Liver (tissue), 9 donors: ENCODE measurements around the gene VWA5B1. TPM values are rescaled to one million over a fixed set of nuclear protein-coding genes. Genes with fewer than 3 reads are reported as not detected.
A peak's percentile ranks its signal among the peaks of the same experiment; 100 is the strongest.

ENCODE experiments used
- DNase-seq: peaks from one replicate; pipeline ENCODE4 v3.0.0-alpha.2; 2017; ENCODE audit warnings: low spot score
- H3K27ac ChIP-seq, 2 donors: one replicate each; pipeline ENCODE4 v1.7.0; 2013; ENCODE audit warnings: inconsistent platforms in 2 of 2, low read length in 2 of 2, control low read depth in 1 of 2, low read depth in 1 of 2, mild to moderate bottlenecking in 1 of 2
- H3K27me3 ChIP-seq, 4 donors: one replicate each; pipeline versions ENCODE4 v1.6.1 to v1.7.0; 2013; ENCODE audit warnings: low read length in 3 of 4, inconsistent platforms in 1 of 4, mild to moderate bottlenecking in 1 of 4, moderate library complexity in 1 of 4; ENCODE audit not compliant: control insufficient read depth in 4 of 4, insufficient read depth in 4 of 4
- H3K36me3 ChIP-seq, 4 donors: one replicate each; pipeline versions ENCODE4 v1.6.1 to v1.7.0; 2013; ENCODE audit warnings: low read length in 3 of 4, mild to moderate bottlenecking in 3 of 4, low read depth in 1 of 4, moderate library complexity in 1 of 4; ENCODE audit not compliant: control insufficient read depth in 4 of 4, insufficient read depth in 3 of 4
- H3K4me1 ChIP-seq, 4 donors: one replicate each; pipeline versions ENCODE4 v1.6.1 to v1.7.0; 2013; ENCODE audit warnings: low read length in 3 of 4, mild to moderate bottlenecking in 3 of 4, moderate library complexity in 1 of 4; ENCODE audit not compliant: control insufficient read depth in 4 of 4, insufficient read depth in 4 of 4
- H3K4me3 ChIP-seq, 3 donors: one replicate each; pipeline versions ENCODE4 v1.6.1 to v1.7.0; 2013; ENCODE audit warnings: low read length in 3 of 3, control low read depth in 1 of 3, low read depth in 1 of 3, mild to moderate bottlenecking in 1 of 3
- H3K9ac ChIP-seq, 2 donors: one replicate each; pipeline ENCODE4 v1.7.0; 2013; ENCODE audit warnings: low read length in 2 of 2, mild to moderate bottlenecking in 2 of 2, moderate library complexity in 2 of 2, control low read depth in 1 of 2, low read depth in 1 of 2
- H3K9me3 ChIP-seq, 4 donors: one replicate each; pipeline versions ENCODE4 v1.6.1 to v1.7.0; 2013; ENCODE audit warnings: low read length in 3 of 4; ENCODE audit not compliant: control insufficient read depth in 4 of 4
- ATF3 ChIP-seq: IDR thresholded peaks from 2 replicates; pipeline ENCODE4 v1.6.1; 2016; ENCODE audit warnings: antibody characterized with exemption
- FOXA1 ChIP-seq: IDR thresholded peaks from 2 replicates; pipeline ENCODE4 v1.6.1; 2016; ENCODE audit warnings: antibody characterized with exemption
- FOXA2 ChIP-seq: IDR thresholded peaks from 2 replicates; pipeline ENCODE4 v1.6.1; 2016; ENCODE audit warnings: antibody characterized with exemption
- GABPA ChIP-seq, 2 donors: IDR thresholded peaks in 1 of 2; conservative IDR thresholded peaks in 1 of 2; 2 replicates each; pipeline ENCODE4 v1.6.1; 2016; ENCODE audit warnings: antibody characterized with exemption in 2 of 2, mild to moderate bottlenecking in 1 of 2, moderate library complexity in 1 of 2
- HNF4A ChIP-seq, 2 donors: conservative IDR thresholded peaks; 2 replicates each; pipeline ENCODE4 v1.6.1; 2016; ENCODE audit warnings: antibody characterized with exemption in 2 of 2, mild to moderate bottlenecking in 2 of 2
- HNF4G ChIP-seq: IDR thresholded peaks from 2 replicates; pipeline ENCODE4 v1.6.1; 2016; ENCODE audit warnings: antibody characterized with exemption
- NR2F2 ChIP-seq: IDR thresholded peaks from 2 replicates; pipeline ENCODE4 v1.6.1; 2016; ENCODE audit warnings: antibody characterized with exemption
- RAD21 ChIP-seq, 2 donors: IDR thresholded peaks; 2 replicates each; pipeline ENCODE4 v1.6.1; 2016; ENCODE audit warnings: antibody characterized with exemption in 2 of 2, mild to moderate bottlenecking in 2 of 2
- REST ChIP-seq: IDR thresholded peaks from 2 replicates; pipeline ENCODE4 v1.6.1; 2016; ENCODE audit warnings: antibody characterized with exemption, mild to moderate bottlenecking
- RXRA ChIP-seq, 2 donors: IDR thresholded peaks; 2 replicates each; pipeline ENCODE4 v1.6.1; 2017 to 2018; ENCODE audit warnings: antibody characterized with exemption in 2 of 2, mild to moderate bottlenecking in 1 of 2
- SP1 ChIP-seq: IDR thresholded peaks from 2 replicates; pipeline ENCODE4 v1.6.1; 2018; ENCODE audit warnings: antibody characterized with exemption, mild to moderate bottlenecking
- YY1 ChIP-seq: IDR thresholded peaks from 2 replicates; pipeline ENCODE4 v1.6.1; 2016; ENCODE audit warnings: antibody characterized with exemption, mild to moderate bottlenecking
- WGBS: extraction: QIAGEN DNeasy Blood & Tissue Kit; methylation state at CpG from one replicate; pipeline ENCODE4 v1.1.7; 2013; 5-methylcytosine and 5-hydroxymethylcytosine counted together
- polyA plus RNA-seq, 2 donors: library from polyadenylated mRNA; stranded (reverse) in 1 of 2; unstranded in 1 of 2; fragments of 200-250 nt in 1 of 2; fragments of >200 nt in 1 of 2; fragmentation: Nextera tagmentation in 1 of 2; extraction: Ambion mirVana in 1 of 2; gene quantifications; one replicate each; pipeline versions ENCODE4 v1.2.1 to v1.2.3, GENCODE V29; 2013 to 2015
- total RNA-seq, 2 donors: library from RNA; depleted of rRNA; stranded (reverse); fragments of >200 nt; gene quantifications; one replicate each; pipeline ENCODE4 v1.2.3, GENCODE V29; 2014
- TF ChIP-seq, protein P1 (sequence below): IDR thresholded peaks from 2 replicates; pipeline ENCODE4 v1.6.1; 2016; ENCODE audit warnings: antibody characterized with exemption
- TF ChIP-seq, protein P2 (sequence below): fragments of 150-350 bp; IDR thresholded peaks from 2 replicates; pipeline ENCODE4 v1.5.1; 2017; ENCODE audit warnings: improper control_type of control experiment, low read depth, low read length; ENCODE audit not compliant: missing input control
- TF ChIP-seq, protein P3 (sequence below): IDR thresholded peaks from 2 replicates; pipeline ENCODE4 v1.6.1; 2016; ENCODE audit warnings: antibody characterized with exemption
- donor health status: healthy.
- donor health status: healthy.
- donor health status: healthy.
- donor health status: healthy.
- donor health status: healthy.

The VWA5B1 gene
- total and polyA plus RNA-seq, 4 donors: not detected

DNA sequence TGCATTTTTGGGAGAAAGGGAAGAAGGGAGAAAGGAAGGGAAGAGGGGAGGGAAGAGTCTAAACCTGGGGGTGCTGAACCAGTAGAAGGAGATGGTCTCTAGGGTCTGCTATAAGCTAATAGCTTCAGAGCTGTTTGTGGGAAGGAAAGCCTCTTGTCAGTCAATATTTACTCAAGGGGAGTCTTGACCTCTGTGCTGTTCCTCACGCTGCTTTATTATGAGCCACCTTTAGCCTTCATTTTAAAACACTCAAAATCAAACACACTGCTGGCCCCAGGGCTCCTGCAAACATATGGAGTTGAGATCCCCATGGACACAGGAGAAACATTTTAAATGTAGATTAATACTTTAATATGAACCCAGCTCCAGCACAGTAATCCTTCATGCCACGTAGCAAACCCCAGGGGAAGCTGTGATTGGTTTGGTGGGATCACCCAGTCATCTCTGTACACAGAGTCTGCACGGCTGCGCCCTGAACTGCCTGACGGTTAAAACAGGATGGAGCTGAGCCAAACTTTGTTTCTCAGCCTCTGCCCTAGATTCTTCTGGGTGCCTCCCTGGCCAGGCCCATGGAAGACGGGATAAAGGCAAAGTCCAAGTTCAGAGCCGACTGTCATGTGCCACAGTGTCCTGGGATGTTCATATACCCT, 40.2 kb upstream of the VWA5B1 start:
- 23% methylated on average over 7 of the region's 7 CpGs for WGBS
- TF ChIP-seq YY1 (peak; percentile 46), SP1 (peak; percentile 85), NR2F2 (no peak), HNF4A (conservative IDR thresholded peaks at IDR 0.05) (peak; percentile 82 to 83), RXRA (IDR thresholded peaks at IDR 0.05) (peak; percentile 54 to 67), REST (no peak), FOXA1 (peak; percentile 19)
- TF ChIP-seq, protein P1, sequence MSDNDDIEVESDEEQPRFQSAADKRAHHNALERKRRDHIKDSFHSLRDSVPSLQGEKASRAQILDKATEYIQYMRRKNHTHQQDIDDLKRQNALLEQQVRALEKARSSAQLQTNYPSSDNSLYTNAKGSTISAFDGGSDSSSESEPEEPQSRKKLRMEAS: peak; percentile 38
- H3K4me1 ChIP-seq: peaks cover 3 to 8% (median 6%) of the 10 kb centered on the region in 4 donors
- H3K9me3 ChIP-seq: peaks cover 0 to 3% (median 0%) of the 10 kb centered on the region in 4 donors
- DNase-seq: peak; percentile 49
- H3K36me3 ChIP-seq: no peaks in the 10 kb centered on the region
- no peaks in the 10 kb centered on the region for H3K27me3 ChIP-seq
- no peak overlapping the region for H3K27ac ChIP-seq
- H3K9ac ChIP-seq: no peak overlapping the region
- H3K4me3 ChIP-seq: no peak overlapping the region

GRCh38 chr1:20252587-20252986, 38.1 kb upstream of the VWA5B1 start:
- Histone ChIP-seq H3K4me1 (peaks cover 3 to 8% (median 6%) of the 10 kb centered on the region in 4 donors), H3K9ac (no peak overlapping the region), H3K36me3 (no peaks in the 10 kb centered on the region), H3K27me3 (no peaks in the 10 kb centered on the region), H3K9me3 (no peaks in the 10 kb centered on the region), H3K27ac (no peak overlapping the region), H3K4me3 (no peak overlapping the region)
- 94% methylated on average over 1 of the region's 1 CpG for WGBS
- TF ChIP-seq, protein P2, sequence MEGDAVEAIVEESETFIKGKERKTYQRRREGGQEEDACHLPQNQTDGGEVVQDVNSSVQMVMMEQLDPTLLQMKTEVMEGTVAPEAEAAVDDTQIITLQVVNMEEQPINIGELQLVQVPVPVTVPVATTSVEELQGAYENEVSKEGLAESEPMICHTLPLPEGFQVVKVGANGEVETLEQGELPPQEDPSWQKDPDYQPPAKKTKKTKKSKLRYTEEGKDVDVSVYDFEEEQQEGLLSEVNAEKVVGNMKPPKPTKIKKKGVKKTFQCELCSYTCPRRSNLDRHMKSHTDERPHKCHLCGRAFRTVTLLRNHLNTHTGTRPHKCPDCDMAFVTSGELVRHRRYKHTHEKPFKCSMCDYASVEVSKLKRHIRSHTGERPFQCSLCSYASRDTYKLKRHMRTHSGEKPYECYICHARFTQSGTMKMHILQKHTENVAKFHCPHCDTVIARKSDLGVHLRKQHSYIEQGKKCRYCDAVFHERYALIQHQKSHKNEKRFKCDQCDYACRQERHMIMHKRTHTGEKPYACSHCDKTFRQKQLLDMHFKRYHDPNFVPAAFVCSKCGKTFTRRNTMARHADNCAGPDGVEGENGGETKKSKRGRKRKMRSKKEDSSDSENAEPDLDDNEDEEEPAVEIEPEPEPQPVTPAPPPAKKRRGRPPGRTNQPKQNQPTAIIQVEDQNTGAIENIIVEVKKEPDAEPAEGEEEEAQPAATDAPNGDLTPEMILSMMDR: no peak
- TF ChIP-seq HNF4G: no peak
- TF ChIP-seq GABPA (IDR thresholded peaks at IDR 0.05 in 1 of 2, conservative IDR thresholded peaks at IDR 0.05 in 1 of 2): no peak
- TF ChIP-seq FOXA1: no peak
- no peak for TF ChIP-seq RAD21 (IDR thresholded peaks at IDR 0.05)
- DNase-seq: no peak

- H3K27me3 ChIP-seq: no peaks in the 10 kb centered on the region
- no peak overlapping the region for H3K4me3 ChIP-seq
- peaks cover 2 to 6% (median 3%) of the 10 kb centered on the region in 4 donors for H3K4me1 ChIP-seq
- H3K9me3 ChIP-seq: no peaks in the 10 kb centered on the region
- 60% methylated on average over 7 of the region's 7 CpGs for WGBS
- H3K9ac ChIP-seq: no peak overlapping the region
- no peak for DNase-seq
- no peaks in the 10 kb centered on the region for H3K36me3 ChIP-seq
- H3K27ac ChIP-seq: no peak overlapping the region
- TF ChIP-seq, protein P1: no peak
- TF ChIP-seq REST (no peak), FOXA2 (no peak), HNF4G (no peak), SP1 (no peak), ATF3 (no peak)
- TF ChIP-seq, protein P3, sequence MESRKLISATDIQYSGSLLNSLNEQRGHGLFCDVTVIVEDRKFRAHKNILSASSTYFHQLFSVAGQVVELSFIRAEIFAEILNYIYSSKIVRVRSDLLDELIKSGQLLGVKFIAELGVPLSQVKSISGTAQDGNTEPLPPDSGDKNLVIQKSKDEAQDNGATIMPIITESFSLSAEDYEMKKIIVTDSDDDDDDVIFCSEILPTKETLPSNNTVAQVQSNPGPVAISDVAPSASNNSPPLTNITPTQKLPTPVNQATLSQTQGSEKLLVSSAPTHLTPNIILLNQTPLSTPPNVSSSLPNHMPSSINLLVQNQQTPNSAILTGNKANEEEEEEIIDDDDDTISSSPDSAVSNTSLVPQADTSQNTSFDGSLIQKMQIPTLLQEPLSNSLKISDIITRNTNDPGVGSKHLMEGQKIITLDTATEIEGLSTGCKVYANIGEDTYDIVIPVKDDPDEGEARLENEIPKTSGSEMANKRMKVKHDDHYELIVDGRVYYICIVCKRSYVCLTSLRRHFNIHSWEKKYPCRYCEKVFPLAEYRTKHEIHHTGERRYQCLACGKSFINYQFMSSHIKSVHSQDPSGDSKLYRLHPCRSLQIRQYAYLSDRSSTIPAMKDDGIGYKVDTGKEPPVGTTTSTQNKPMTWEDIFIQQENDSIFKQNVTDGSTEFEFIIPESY: no peak
These were observed 35.0 kb upstream of the VWA5B1 start for GRCh38 chr1:20255666-20256065.
